Stomach (tissue), 9 donors: ENCODE measurements around the gene TTC38. TPM values are rescaled to one million over a fixed set of nuclear protein-coding genes. Genes with fewer than 3 reads are reported as not detected.

Experiments used
- DNase-seq, 2 donors: peaks; one replicate each; pipeline versions ENCODE4 v3.0.0 to v3.0.0-alpha.2; 2013 to 2019
- H3K27ac ChIP-seq, 5 donors: fragments of 200-600 bp in 4 of 5; sonication (generic) in 4 of 5; one replicate each; pipeline ENCODE4 v1.5.1; 2013 to 2019; ENCODE audit warnings: mild to moderate bottlenecking in 1 of 5, moderate library complexity in 1 of 5
- H3K27me3 ChIP-seq, 3 donors: fragments of 200-600 bp; sonication (generic); one replicate each; pipeline ENCODE4 v1.5.1; 2017 to 2019; ENCODE audit warnings: mixed run types in 1 of 3
- H3K36me3 ChIP-seq, 4 donors: fragments of 200-600 bp; sonication (generic); 1 replicate in 3 of 4; 2 replicates in 1 of 4; pipeline ENCODE4 v1.5.1; 2016 to 2019
- H3K4me1 ChIP-seq, 4 donors: fragments of 200-600 bp; sonication (generic); one replicate each; pipeline ENCODE4 v1.5.1; 2016 to 2019
- H3K4me3 ChIP-seq, 4 donors: fragments of 200-600 bp; sonication (generic) in 3 of 4; one replicate each; pipeline ENCODE4 v1.5.1; 2016 to 2019; ENCODE audit warnings: mild to moderate bottlenecking in 1 of 4
- H3K9me3 ChIP-seq, 4 donors: fragments of 200-600 bp; sonication (generic); one replicate each; pipeline ENCODE4 v1.5.1; 2016 to 2019
- EP300 ChIP-seq: sonication (generic); formaldehyde crosslinking; IDR thresholded peaks from one replicate; pipeline ENCODE4 v1.6.1; 2017; ENCODE audit warnings: antibody characterized with exemption
- POLR2A ChIP-seq, 4 donors: fragments of 450-650 bp; IDR thresholded peaks; one replicate each; pipeline ENCODE4 v1.6.1; 2016; ENCODE audit warnings: antibody characterized with exemption in 4 of 4, control low read depth in 2 of 4, mild to moderate bottlenecking in 1 of 4, moderate library complexity in 1 of 4
- POLR2AphosphoS5 ChIP-seq, 3 donors: sonication (generic); formaldehyde crosslinking; IDR thresholded peaks; one replicate each; pipeline ENCODE4 v1.6.1; 2016; ENCODE audit warnings: antibody characterized with exemption in 3 of 3
- WGBS, 5 donors: extraction: QIAGEN DNeasy Blood & Tissue Kit in 3 of 5; methylation state at CpG; one replicate each; pipeline versions ENCODE4 v1.1.5 to v1.1.7; 2013 to 2018; 5-methylcytosine and 5-hydroxymethylcytosine counted together
- intact Hi-C: fragments of 100-400 bp; cut with DNase I; formaldehyde crosslinking; loops from one replicate; pipeline ENCODE4 v1.15.1; 2023; ENCODE audit warnings: low total_unique reads
- polyA plus RNA-seq, 3 donors: library from polyadenylated mRNA; stranded (reverse); fragments of 200-250 nt; gene quantifications; one replicate each; pipeline ENCODE4 v1.2.3, GENCODE V29; 2013
- total RNA-seq, 5 donors: library from RNA; depleted of rRNA; stranded (reverse); fragments of >200 nt; gene quantifications; one replicate each; pipeline versions ENCODE4 v1.1.0 to v1.2.3, GENCODE V29; 2014 to 2016
- TF ChIP-seq, protein P1 (sequence below), 7 experiments: fragments of 450-650 bp in 4 of 7; fragments of 200-600 bp in 3 of 7; sonication (generic) in 3 of 7; IDR thresholded peaks; one replicate each; pipeline ENCODE4 v1.5.1; 2016 to 2019; ENCODE audit warnings: antibody characterized with exemption in 7 of 7, control low read depth in 2 of 7, mild to moderate bottlenecking in 1 of 7
- donor health status: healthy with polysubstance abuse.
- donor health status: Bipolar disorder and iron deficiency.
- donor health status: healthy.

The TTC38 gene
- total and polyA plus RNA-seq, 8 donors: 20.0 to 411 (median 38.4) TPM

DNA sequence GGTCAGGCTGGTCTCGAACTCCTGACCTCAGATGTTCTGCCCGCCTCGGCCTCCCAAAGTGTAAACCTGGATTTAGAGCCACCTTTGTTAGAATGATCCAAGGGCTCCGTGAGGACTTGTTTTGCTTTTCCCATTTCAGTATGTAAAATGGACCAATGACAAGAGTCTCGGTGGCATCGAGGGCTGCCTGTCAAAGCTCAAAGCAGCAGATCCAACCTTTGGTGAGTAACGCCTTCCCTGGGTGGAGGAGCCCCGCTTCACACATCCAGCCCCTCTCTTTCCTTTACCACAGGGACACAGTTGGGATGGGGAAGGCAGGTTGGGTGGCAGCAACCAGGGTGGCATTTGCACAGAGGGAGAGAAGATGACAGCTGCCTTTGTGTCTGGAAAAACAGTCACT is 4.4 kb downstream of the TTC38 start:
- TF ChIP-seq POLR2AphosphoS5 (IDR thresholded peaks at IDR 0.05) (no peak), EP300 (no peak), POLR2A (IDR thresholded peaks at IDR 0.05) (no peak)
- TF ChIP-seq, protein P1, sequence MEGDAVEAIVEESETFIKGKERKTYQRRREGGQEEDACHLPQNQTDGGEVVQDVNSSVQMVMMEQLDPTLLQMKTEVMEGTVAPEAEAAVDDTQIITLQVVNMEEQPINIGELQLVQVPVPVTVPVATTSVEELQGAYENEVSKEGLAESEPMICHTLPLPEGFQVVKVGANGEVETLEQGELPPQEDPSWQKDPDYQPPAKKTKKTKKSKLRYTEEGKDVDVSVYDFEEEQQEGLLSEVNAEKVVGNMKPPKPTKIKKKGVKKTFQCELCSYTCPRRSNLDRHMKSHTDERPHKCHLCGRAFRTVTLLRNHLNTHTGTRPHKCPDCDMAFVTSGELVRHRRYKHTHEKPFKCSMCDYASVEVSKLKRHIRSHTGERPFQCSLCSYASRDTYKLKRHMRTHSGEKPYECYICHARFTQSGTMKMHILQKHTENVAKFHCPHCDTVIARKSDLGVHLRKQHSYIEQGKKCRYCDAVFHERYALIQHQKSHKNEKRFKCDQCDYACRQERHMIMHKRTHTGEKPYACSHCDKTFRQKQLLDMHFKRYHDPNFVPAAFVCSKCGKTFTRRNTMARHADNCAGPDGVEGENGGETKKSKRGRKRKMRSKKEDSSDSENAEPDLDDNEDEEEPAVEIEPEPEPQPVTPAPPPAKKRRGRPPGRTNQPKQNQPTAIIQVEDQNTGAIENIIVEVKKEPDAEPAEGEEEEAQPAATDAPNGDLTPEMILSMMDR (IDR thresholded peaks at IDR 0.05): no peak
- Histone ChIP-seq H3K4me3 (no peak overlapping the region), H3K27ac (no peak overlapping the region), H3K4me1 (peaks cover 16 to 40% (median 31%) of the 10 kb centered on the region in 4 donors), H3K9me3 (no peaks in the 10 kb centered on the region), H3K27me3 (no peaks in the 10 kb centered on the region), H3K36me3 (peaks cover 43 to 76% (median 62%) of the 10 kb centered on the region in 4 donors)
- no peak for DNase-seq
- 94 to 99% (median 96%) methylated on average over 8 of the region's 8 CpGs for WGBS, 5 donors
- intact Hi-C loops: no loop called here

DNA sequence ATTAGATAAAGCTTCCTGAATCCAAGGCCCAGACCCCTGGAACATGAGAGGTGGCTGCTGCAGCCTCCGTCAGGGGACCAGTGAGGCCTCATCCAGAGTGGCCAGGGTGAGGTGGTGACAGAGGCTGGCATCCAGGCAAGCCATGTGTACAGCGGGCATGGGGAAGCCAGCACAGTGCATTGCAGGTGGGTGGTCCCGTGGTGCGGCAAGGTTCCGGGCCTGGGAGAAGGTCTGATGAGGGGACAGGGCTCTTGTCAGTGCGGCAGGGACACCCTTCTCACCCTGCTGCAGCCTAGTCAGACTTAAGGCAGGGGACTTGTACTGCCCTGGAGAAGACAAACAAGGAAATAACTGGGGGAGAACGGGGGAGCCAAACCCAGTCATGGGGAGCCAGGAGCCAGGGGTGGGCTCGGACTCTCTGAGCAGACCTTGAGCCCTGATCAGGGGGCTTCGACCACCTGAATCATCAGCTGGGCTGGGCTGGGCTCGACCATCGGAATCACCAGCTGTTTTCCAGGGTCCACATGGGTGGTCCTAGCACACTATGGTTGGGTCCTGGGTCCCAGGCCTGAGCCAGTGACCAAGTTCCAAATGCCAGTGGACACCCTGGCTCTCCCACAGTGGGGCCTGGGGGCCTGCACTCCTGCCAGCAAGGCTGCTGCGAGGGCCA is 5.1 kb downstream of the TTC38 start:
- Histone ChIP-seq H3K27me3 (no peaks in the 10 kb centered on the region), H3K9me3 (no peaks in the 10 kb centered on the region), H3K27ac (no peak overlapping the region), H3K36me3 (peaks cover 50 to 83% (median 69%) of the 10 kb centered on the region in 4 donors), H3K4me3 (no peak overlapping the region), H3K4me1 (peaks cover 14 to 36% (median 27%) of the 10 kb centered on the region in 4 donors)
- TF ChIP-seq POLR2AphosphoS5 (IDR thresholded peaks at IDR 0.05) (no peak), EP300 (no peak), POLR2A (IDR thresholded peaks at IDR 0.05) (no peak)
- TF ChIP-seq, protein P1 (IDR thresholded peaks at IDR 0.05): no peak
- 84 to 96% (median 94%) methylated on average over 10 to 12 of the region's 12 CpGs for WGBS, 5 donors
- DNase-seq: no peak
- intact Hi-C loops: no loop called here

DNA sequence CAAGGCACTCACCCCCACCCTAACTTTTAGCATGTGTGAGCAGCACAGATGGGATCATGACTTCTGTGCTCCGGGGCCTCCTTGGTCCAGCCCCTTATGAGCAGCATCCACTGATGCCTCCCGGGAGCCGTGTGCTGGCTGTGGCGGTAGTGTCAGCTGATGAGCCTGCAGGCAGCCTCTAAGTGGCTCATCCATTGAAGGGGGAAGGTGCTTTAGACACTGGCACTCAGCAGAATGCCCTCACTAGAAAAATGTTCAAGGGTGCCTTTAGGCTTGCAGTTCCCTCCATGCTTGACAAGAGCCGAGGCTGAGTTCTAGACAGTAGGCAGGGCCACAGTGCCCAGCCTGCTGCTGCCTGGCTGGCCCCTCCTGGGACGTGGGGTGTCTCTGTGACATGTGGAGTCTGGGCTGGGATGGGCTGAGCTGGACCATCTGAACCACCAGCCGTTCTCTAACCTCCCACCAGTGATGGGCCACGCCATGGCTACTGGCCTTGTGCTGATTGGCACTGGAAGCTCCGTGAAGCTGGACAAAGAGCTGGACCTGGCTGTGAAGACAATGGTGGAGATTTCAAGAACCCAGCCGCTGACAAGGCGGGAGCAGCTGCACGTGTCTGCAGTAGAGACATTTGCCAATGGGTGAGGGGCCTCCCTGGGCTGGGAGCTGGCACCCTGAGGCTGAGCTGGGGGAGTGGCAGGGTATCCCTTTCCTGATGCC is 5.8 kb downstream of the TTC38 start:
- Histone ChIP-seq H3K4me1 (peaks cover 14 to 31% (median 21%) of the 10 kb centered on the region in 4 donors), H3K27me3 (no peaks in the 10 kb centered on the region), H3K27ac (no peak overlapping the region), H3K9me3 (no peaks in the 10 kb centered on the region), H3K4me3 (no peak overlapping the region), H3K36me3 (peaks cover 57 to 90% (median 76%) of the 10 kb centered on the region in 4 donors)
- 92 to 100% (median 95%) methylated on average over 1 to 12 of the region's 12 CpGs for WGBS, 5 donors
- no peak for DNase-seq
- intact Hi-C loops: no loop called here
- no peak for TF ChIP-seq POLR2AphosphoS5 (IDR thresholded peaks at IDR 0.05)

DNA sequence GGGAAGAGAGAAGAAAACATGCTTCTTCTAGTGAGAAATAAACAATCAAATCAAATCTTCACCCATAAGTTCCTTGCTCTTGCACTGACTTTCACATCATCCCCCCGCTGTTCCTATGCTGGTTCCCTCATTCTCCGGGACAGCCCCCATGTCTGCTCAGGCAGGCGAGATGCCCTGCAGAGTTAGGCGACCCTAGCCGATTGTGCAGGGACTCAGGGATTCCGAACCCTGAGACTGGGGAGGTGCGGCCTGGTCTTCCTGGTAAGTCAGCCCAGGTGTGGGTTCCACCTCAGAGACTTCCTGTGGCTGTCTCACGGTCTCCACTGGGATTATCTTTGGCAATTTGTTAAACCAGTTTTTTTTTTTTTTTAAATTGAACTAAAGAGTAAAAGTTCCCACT is 6.6 kb downstream of the TTC38 start:
- no peaks in the 10 kb centered on the region for H3K9me3 ChIP-seq
- peaks cover 65 to 96% (median 84%) of the 10 kb centered on the region in 4 donors for H3K36me3 ChIP-seq
- H3K27ac ChIP-seq: no peak overlapping the region
- H3K4me3 ChIP-seq: no peak overlapping the region
- no peaks in the 10 kb centered on the region for H3K27me3 ChIP-seq
- intact Hi-C loops: no loop called here
- no peak for TF ChIP-seq POLR2AphosphoS5 (IDR thresholded peaks at IDR 0.05)
- no peak for TF ChIP-seq POLR2A (IDR thresholded peaks at IDR 0.05)
- TF ChIP-seq, protein P1 (IDR thresholded peaks at IDR 0.05): no peak
- no peak for TF ChIP-seq EP300
- no peak for DNase-seq
- peaks cover 7 to 23% (median 13%) of the 10 kb centered on the region in 4 donors for H3K4me1 ChIP-seq
- WGBS, 5 donors: 94 to 96% (median 96%) methylated on average over 8 of the region's 8 CpGs
